Measurements from ENCODE around the gene KIF6.

- TF ChIP-seq CTCF (IDR thresholded peaks at IDR 0.05; ENCODE audit: insufficient read depth, low read depth, low read length), result peak; percentile 4
- TF ChIP-seq EZH2 (IDR thresholded peaks at IDR 0.05; ENCODE audit: insufficient read depth, low read length), result no peak
Observed at GRCh38 chr6:39301606-39302005, 423.6 kb downstream of the KIF6 start.
